Measurements from ENCODE around the gene CDO1. TPM values are rescaled to one million over a fixed set of nuclear protein-coding genes. Genes with fewer than 3 reads are reported as not detected.

The CDO1 gene
- total and polyA plus RNA-seq, 2 experiments from 2014 or later, result 24.5 to 29.2 TPM

DNA sequence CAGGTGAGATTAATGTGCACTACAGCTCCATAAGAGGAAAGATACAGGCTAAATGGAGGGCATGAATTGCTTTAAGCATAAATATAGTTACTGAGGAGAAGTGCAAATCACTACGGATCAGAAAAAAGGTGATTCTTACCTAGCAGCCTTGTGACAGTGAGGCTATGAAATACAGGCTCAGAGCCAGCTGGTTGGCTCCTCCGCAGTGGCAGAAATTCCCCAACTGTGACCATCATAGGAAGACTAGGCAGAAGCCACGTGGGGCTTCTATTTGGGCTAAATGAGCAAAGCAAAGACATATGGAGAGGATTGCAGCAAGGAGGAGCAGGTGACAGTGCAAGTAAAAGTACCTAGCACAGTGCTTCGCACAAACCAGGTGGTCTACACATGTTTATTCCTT, 40.5 kb downstream of the CDO1 start:
- H3K9me3 Mint-ChIP-seq, result no peaks in the 10 kb centered on the region

DNA sequence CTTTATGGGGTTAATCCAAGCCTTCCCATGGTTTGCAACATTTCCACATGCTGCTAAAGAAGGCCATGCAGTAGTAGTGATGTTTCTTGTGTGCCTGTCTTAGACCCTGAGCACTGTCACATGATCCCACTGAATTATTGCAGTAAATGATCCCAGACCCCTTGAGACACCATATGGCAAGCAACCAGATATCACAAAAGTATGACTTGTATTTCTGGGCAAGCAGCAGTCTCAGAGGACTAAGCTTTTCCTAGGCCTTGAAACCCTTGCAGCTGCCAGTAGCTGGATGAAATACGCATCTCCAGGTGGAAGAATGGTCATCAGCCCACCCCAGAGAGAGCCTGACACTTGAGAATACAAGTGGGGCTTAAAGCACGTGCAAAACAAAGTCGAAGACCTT, 41.8 kb downstream of the CDO1 start:
- no peak overlapping the region for H3K4me3 Mint-ChIP-seq
- no peak overlapping the region for H3K27ac ChIP-seq (ENCODE audit: low read depth)
- H4K20me1 ChIP-seq (replicated peaks; ENCODE audit: insufficient read depth), result no peaks in the 10 kb centered on the region
- no peak overlapping the region for H2AFZ ChIP-seq
- H3K27ac Mint-ChIP-seq, result no peak overlapping the region
- DNase-seq (ENCODE audit: low spot score), result no peak
- H3K4me1 Mint-ChIP-seq, result peaks cover 7% of the 10 kb centered on the region; the same call in 2 of the 3 replicates
- no peak overlapping the region for H3K4me3 ChIP-seq
- no peaks in the 10 kb centered on the region for H3K36me3 Mint-ChIP-seq (ENCODE audit: low read depth)
- no peaks in the 10 kb centered on the region for H3K36me3 ChIP-seq (ENCODE audit: insufficient read depth)
- no peaks in the 10 kb centered on the region for H3K27me3 ChIP-seq (ENCODE audit: insufficient read depth)
- H3K9me3 Mint-ChIP-seq, result no peaks in the 10 kb centered on the region
- no peaks in the 10 kb centered on the region for H3K9me2 ChIP-seq (ENCODE audit: insufficient read depth)
- H3K79me2 ChIP-seq (replicated peaks; ENCODE audit: insufficient read depth), result no peaks in the 10 kb centered on the region
- no peak overlapping the region for H3K4me2 ChIP-seq
- H3K27me3 Mint-ChIP-seq (ENCODE audit: insufficient read depth, low read depth, poor library complexity), result no peaks in the 10 kb centered on the region
- ATAC-seq, result no peak
- H3K4me1 ChIP-seq (ENCODE audit: insufficient read depth), result no peaks in the 10 kb centered on the region
- no peaks in the 10 kb centered on the region for H3F3A ChIP-seq (replicated peaks; ENCODE audit: low read depth)
- no peak for TF ChIP-seq EZH2phosphoT487 (IDR thresholded peaks at IDR 0.05; ENCODE audit: unreplicated experiment)
- TF ChIP-seq, protein P1, sequence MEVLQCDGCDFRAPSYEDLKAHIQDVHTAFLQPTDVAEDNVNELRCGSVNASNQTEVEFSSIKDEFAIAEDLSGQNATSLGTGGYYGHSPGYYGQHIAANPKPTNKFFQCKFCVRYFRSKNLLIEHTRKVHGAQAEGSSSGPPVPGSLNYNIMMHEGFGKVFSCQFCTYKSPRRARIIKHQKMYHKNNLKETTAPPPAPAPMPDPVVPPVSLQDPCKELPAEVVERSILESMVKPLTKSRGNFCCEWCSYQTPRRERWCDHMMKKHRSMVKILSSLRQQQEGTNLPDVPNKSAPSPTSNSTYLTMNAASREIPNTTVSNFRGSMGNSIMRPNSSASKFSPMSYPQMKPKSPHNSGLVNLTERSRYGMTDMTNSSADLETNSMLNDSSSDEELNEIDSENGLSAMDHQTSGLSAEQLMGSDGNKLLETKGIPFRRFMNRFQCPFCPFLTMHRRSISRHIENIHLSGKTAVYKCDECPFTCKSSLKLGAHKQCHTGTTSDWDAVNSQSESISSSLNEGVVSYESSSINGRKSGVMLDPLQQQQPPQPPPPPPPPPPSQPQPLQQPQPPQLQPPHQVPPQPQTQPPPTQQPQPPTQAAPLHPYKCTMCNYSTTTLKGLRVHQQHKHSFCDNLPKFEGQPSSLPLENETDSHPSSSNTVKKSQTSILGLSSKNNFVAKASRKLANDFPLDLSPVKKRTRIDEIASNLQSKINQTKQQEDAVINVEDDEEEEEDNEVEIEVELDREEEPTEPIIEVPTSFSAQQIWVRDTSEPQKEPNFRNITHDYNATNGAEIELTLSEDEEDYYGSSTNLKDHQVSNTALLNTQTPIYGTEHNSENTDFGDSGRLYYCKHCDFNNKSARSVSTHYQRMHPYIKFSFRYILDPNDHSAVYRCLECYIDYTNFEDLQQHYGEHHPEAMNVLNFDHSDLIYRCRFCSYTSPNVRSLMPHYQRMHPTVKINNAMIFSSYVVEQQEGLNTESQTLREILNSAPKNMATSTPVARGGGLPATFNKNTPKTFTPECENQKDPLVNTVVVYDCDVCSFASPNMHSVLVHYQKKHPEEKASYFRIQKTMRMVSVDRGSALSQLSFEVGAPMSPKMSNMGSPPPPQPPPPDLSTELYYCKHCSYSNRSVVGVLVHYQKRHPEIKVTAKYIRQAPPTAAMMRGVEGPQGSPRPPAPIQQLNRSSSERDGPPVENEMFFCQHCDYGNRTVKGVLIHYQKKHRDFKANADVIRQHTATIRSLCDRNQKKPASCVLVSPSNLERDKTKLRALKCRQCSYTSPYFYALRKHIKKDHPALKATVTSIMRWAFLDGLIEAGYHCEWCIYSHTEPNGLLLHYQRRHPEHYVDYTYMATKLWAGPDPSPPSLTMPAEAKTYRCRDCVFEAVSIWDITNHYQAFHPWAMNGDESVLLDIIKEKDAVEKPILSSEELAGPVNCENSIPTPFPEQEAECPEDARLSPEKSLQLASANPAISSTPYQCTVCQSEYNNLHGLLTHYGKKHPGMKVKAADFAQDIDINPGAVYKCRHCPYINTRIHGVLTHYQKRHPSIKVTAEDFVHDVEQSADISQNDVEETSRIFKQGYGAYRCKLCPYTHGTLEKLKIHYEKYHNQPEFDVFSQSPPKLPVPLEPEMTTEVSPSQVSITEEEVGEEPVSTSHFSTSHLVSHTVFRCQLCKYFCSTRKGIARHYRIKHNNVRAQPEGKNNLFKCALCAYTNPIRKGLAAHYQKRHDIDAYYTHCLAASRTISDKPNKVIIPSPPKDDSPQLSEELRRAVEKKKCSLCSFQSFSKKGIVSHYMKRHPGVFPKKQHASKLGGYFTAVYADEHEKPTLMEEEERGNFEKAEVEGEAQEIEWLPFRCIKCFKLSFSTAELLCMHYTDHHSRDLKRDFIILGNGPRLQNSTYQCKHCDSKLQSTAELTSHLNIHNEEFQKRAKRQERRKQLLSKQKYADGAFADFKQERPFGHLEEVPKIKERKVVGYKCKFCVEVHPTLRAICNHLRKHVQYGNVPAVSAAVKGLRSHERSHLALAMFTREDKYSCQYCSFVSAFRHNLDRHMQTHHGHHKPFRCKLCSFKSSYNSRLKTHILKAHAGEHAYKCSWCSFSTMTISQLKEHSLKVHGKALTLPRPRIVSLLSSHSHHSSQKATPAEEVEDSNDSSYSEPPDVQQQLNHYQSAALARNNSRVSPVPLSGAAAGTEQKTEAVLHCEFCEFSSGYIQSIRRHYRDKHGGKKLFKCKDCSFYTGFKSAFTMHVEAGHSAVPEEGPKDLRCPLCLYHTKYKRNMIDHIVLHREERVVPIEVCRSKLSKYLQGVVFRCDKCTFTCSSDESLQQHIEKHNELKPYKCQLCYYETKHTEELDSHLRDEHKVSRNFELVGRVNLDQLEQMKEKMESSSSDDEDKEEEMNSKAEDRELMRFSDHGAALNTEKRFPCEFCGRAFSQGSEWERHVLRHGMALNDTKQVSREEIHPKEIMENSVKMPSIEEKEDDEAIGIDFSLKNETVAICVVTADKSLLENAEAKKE (CRISPR knock-in tag; IDR thresholded peaks at IDR 0.05), result no peak
- TF ChIP-seq STAT1 (IDR thresholded peaks at IDR 0.05; ENCODE audit: unreplicated experiment), result no peak
- TF ChIP-seq ZNF331 (CRISPR knock-in tag; IDR thresholded peaks at IDR 0.05; ENCODE audit: low read depth), result no peak
- no peak for TF ChIP-seq EZH2 (IDR thresholded peaks at IDR 0.05; ENCODE audit: low read depth, unreplicated experiment)
- no peak for TF ChIP-seq NANOG (IDR thresholded peaks at IDR 0.05; ENCODE audit: borderline replicate concordance)

More for the DNA sequence above, 40.5 kb downstream of the CDO1 start:
- no peak for DNase-seq (ENCODE audit: low spot score)
- no peaks in the 10 kb centered on the region for H3F3A ChIP-seq (replicated peaks; ENCODE audit: low read depth)
- H3K4me3 ChIP-seq, result no peak overlapping the region
- H3K9me2 ChIP-seq (ENCODE audit: insufficient read depth), result no peaks in the 10 kb centered on the region
- no peak overlapping the region for H3K4me3 Mint-ChIP-seq
- no peaks in the 10 kb centered on the region for H3K36me3 Mint-ChIP-seq (ENCODE audit: low read depth)
- H3K36me3 ChIP-seq (ENCODE audit: insufficient read depth), result no peaks in the 10 kb centered on the region
- no peak overlapping the region for H3K4me2 ChIP-seq
- no peak overlapping the region for H3K27ac Mint-ChIP-seq
- TF ChIP-seq JUNB (IDR thresholded peaks at IDR 0.05; ENCODE audit: unreplicated experiment) (no peak), ZNF331 (CRISPR knock-in tag; IDR thresholded peaks at IDR 0.05; ENCODE audit: low read depth) (no peak)
- TF ChIP-seq, protein P2, sequence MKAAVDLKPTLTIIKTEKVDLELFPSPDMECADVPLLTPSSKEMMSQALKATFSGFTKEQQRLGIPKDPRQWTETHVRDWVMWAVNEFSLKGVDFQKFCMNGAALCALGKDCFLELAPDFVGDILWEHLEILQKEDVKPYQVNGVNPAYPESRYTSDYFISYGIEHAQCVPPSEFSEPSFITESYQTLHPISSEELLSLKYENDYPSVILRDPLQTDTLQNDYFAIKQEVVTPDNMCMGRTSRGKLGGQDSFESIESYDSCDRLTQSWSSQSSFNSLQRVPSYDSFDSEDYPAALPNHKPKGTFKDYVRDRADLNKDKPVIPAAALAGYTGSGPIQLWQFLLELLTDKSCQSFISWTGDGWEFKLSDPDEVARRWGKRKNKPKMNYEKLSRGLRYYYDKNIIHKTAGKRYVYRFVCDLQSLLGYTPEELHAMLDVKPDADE (IDR thresholded peaks at IDR 0.05), result no peak
- TF ChIP-seq, protein P3, sequence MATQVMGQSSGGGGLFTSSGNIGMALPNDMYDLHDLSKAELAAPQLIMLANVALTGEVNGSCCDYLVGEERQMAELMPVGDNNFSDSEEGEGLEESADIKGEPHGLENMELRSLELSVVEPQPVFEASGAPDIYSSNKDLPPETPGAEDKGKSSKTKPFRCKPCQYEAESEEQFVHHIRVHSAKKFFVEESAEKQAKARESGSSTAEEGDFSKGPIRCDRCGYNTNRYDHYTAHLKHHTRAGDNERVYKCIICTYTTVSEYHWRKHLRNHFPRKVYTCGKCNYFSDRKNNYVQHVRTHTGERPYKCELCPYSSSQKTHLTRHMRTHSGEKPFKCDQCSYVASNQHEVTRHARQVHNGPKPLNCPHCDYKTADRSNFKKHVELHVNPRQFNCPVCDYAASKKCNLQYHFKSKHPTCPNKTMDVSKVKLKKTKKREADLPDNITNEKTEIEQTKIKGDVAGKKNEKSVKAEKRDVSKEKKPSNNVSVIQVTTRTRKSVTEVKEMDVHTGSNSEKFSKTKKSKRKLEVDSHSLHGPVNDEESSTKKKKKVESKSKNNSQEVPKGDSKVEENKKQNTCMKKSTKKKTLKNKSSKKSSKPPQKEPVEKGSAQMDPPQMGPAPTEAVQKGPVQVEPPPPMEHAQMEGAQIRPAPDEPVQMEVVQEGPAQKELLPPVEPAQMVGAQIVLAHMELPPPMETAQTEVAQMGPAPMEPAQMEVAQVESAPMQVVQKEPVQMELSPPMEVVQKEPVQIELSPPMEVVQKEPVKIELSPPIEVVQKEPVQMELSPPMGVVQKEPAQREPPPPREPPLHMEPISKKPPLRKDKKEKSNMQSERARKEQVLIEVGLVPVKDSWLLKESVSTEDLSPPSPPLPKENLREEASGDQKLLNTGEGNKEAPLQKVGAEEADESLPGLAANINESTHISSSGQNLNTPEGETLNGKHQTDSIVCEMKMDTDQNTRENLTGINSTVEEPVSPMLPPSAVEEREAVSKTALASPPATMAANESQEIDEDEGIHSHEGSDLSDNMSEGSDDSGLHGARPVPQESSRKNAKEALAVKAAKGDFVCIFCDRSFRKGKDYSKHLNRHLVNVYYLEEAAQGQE (IDR thresholded peaks at IDR 0.05; ENCODE audit: unreplicated experiment), result no peak
- no peaks in the 10 kb centered on the region for H3K27me3 Mint-ChIP-seq (ENCODE audit: insufficient read depth, low read depth, poor library complexity)
- no peaks in the 10 kb centered on the region for H3K79me2 ChIP-seq (replicated peaks; ENCODE audit: insufficient read depth)
- H4K20me1 ChIP-seq (replicated peaks; ENCODE audit: insufficient read depth), result no peaks in the 10 kb centered on the region
- H3K4me1 ChIP-seq (ENCODE audit: insufficient read depth), result no peaks in the 10 kb centered on the region
- no peaks in the 10 kb centered on the region for H3K27me3 ChIP-seq (ENCODE audit: insufficient read depth)
- peak overlapping the region; percentile 53; the same call in 1 of the 2 replicates for H2AFZ ChIP-seq
- ATAC-seq, result no peak
- no peak overlapping the region for H3K27ac ChIP-seq (ENCODE audit: low read depth)
- peaks cover 7% of the 10 kb centered on the region; the same call in 2 of the 3 replicates for H3K4me1 Mint-ChIP-seq

All from GM23338 (cell line).